Measurements from ENCODE around the gene LHX3.

The LHX3 gene

DNA sequence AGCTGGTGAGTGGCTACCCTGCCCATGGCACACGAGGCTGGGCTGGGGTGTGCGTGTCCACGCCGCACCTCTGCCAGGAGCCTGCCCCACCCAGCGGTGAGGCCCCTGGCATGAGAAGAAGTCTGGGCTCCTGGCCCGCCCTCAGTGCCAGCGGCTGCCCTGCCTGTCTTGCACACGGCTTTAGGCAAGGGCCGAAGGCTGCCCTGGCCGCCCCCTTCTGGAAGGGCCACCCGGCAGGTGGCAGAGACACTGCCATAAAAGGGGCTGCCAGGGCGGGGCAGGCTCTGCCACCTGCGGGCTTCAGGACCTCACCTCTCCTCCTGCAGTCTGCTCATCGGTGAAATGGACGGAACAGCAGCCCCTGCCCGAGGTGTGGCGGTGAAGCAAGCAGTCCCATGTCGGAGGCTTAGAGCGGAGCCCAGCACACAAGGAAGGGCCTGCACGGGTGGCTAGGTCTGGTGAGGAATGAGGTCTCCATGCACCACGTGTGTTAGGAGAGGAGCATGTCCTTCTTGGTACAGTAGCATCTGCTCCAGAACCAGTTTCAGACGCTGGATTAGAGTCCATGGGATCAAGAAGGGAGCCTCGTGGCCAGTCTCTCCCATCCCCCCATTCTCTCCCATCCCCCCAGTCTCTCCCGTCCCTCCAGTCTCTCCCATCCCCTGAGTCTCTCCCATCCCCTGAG lies 51.4 kb downstream of the LHX3 start:
- Histone ChIP-seq H3K4me2 (ENCODE audit: low read length) (no peak overlapping the region), H3K27me3 (ENCODE audit: low read depth, low read length) (no peaks in the 10 kb centered on the region), H3K36me3 (replicated peaks; ENCODE audit: low read depth, low read length) (no peaks in the 10 kb centered on the region), H2AFZ (ENCODE audit: low read depth, low read length) (no peak overlapping the region), H3K9me3 (ENCODE audit: insufficient read depth, low read length) (no peaks in the 10 kb centered on the region), H4K20me1 (ENCODE audit: insufficient read depth, low read length) (no peaks in the 10 kb centered on the region), H3K79me2 (ENCODE audit: low read length) (no peaks in the 10 kb centered on the region), H3K27ac (ENCODE audit: low read length) (no peak overlapping the region), H3K4me3 (ENCODE audit: low read length) (no peak overlapping the region), H3K9ac (ENCODE audit: low read length) (no peak overlapping the region), H3K4me1 (ENCODE audit: low read length) (no peaks in the 10 kb centered on the region)
- TF ChIP-seq, protein P1, sequence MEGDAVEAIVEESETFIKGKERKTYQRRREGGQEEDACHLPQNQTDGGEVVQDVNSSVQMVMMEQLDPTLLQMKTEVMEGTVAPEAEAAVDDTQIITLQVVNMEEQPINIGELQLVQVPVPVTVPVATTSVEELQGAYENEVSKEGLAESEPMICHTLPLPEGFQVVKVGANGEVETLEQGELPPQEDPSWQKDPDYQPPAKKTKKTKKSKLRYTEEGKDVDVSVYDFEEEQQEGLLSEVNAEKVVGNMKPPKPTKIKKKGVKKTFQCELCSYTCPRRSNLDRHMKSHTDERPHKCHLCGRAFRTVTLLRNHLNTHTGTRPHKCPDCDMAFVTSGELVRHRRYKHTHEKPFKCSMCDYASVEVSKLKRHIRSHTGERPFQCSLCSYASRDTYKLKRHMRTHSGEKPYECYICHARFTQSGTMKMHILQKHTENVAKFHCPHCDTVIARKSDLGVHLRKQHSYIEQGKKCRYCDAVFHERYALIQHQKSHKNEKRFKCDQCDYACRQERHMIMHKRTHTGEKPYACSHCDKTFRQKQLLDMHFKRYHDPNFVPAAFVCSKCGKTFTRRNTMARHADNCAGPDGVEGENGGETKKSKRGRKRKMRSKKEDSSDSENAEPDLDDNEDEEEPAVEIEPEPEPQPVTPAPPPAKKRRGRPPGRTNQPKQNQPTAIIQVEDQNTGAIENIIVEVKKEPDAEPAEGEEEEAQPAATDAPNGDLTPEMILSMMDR (IDR thresholded peaks at IDR 0.05; ENCODE audit: low read depth, low read length): no peak
- no peak for TF ChIP-seq EZH2phosphoT487 (IDR thresholded peaks at IDR 0.05; ENCODE audit: low read depth)

DNA sequence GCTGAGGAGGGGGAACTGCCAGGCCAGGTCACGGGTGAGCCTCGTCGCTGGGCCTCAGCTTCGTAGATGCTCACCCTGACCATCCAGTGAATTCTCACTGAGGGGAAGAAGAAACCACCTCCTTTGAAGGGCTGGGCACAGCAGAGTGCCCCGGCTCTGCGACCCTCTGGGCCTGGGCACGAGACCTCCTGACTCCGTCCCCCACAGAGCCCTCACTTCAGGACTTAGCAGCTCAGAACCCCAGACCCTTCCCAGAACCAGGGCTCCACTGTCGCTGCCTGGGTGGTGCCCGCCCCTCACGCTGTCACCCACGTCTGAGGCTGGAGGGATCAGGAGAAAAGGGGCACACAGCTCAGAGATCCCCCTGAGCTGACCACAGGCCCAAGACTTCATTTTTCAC lies 52.0 kb downstream of the LHX3 start:
- no peaks in the 10 kb centered on the region for H3K9me3 ChIP-seq (ENCODE audit: insufficient read depth, low read length)
- H3K9ac ChIP-seq (ENCODE audit: low read length): no peak overlapping the region
- H4K20me1 ChIP-seq (ENCODE audit: insufficient read depth, low read length): no peaks in the 10 kb centered on the region
- TF ChIP-seq, protein P1 (IDR thresholded peaks at IDR 0.05; ENCODE audit: low read depth, low read length): no peak
- TF ChIP-seq EZH2phosphoT487 (IDR thresholded peaks at IDR 0.05; ENCODE audit: low read depth): no peak
- no peaks in the 10 kb centered on the region for H3K27me3 ChIP-seq (ENCODE audit: low read depth, low read length)
- H3K79me2 ChIP-seq (ENCODE audit: low read length): no peaks in the 10 kb centered on the region
- H3K4me1 ChIP-seq (ENCODE audit: low read length): no peaks in the 10 kb centered on the region
- no peak overlapping the region for H2AFZ ChIP-seq (ENCODE audit: low read depth, low read length)
- no peak overlapping the region for H3K4me2 ChIP-seq (ENCODE audit: low read length)
- no peak overlapping the region for H3K27ac ChIP-seq (ENCODE audit: low read length)
- H3K4me3 ChIP-seq (ENCODE audit: low read length): no peak overlapping the region
- no peaks in the 10 kb centered on the region for H3K36me3 ChIP-seq (replicated peaks; ENCODE audit: low read depth, low read length)

DNA sequence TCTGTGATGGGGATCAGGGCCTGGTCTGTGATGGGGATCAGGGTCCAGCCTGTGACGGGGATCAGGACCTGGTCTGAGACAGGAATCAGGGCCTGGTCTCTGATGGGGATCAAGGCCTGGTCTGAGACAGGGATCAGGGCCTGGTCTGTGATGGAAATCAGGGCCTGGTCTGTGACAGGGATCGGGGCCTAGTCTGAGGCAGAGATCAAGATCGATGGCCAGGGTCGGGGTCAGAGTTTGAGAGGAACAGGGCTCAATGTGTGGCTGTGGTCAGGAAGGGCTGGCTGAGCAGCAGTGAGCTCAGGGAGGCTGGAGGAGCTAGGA lies 52.4 kb downstream of the LHX3 start:
- H3K36me3 ChIP-seq (replicated peaks; ENCODE audit: low read depth, low read length): no peaks in the 10 kb centered on the region
- no peak overlapping the region for H3K9ac ChIP-seq (ENCODE audit: low read length)
- no peak overlapping the region for H3K4me2 ChIP-seq (ENCODE audit: low read length)
- H2AFZ ChIP-seq (ENCODE audit: low read depth, low read length): no peak overlapping the region
- H3K4me3 ChIP-seq (ENCODE audit: low read length): no peak overlapping the region
- no peak for TF ChIP-seq EZH2phosphoT487 (IDR thresholded peaks at IDR 0.05; ENCODE audit: low read depth)
- TF ChIP-seq, protein P1 (IDR thresholded peaks at IDR 0.05; ENCODE audit: low read depth, low read length): no peak
- no peaks in the 10 kb centered on the region for H3K4me1 ChIP-seq (ENCODE audit: low read length)
- no peaks in the 10 kb centered on the region for H3K9me3 ChIP-seq (ENCODE audit: insufficient read depth, low read length)
- no peaks in the 10 kb centered on the region for H3K27me3 ChIP-seq (ENCODE audit: low read depth, low read length)
- H3K79me2 ChIP-seq (ENCODE audit: low read length): no peaks in the 10 kb centered on the region
- H4K20me1 ChIP-seq (ENCODE audit: insufficient read depth, low read length): no peaks in the 10 kb centered on the region
- no peak overlapping the region for H3K27ac ChIP-seq (ENCODE audit: low read length)

DNA sequence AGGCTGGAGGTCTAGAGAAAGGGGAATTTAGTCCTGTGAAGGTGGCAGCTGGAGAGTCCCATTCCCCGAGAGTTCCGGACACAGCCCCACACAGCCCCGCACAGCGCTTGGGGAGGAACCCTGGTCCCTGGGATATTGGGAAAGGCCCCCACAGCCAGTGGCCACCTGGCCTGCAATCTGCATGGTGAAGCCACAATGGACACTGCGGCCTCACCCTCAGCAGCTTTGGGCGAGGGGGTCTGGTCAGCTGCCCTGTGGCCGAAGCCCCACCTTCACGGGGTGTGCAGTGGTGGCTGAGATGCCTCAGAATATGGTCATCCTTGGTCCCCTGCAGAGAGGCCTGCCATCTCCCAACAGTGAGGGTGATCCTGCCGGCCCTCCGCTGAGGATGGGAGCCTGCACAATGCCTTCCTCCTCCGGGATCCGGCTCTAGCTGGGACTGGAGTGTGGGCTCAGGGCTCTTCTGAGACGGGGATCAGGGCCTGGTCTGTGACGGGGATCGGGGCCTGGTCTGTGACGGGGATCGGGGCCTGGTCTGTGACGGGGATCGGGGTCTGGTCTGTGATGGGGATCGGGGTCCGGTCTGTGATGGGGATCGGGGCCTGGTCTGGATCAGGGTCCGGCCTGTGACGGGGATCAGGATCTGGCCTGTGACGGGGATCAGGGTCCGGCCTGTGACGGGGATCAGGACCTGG lies 52.9 kb downstream of the LHX3 start:
- Histone ChIP-seq H2AFZ (ENCODE audit: low read depth, low read length) (no peak overlapping the region), H3K4me2 (ENCODE audit: low read length) (no peak overlapping the region), H4K20me1 (ENCODE audit: insufficient read depth, low read length) (no peaks in the 10 kb centered on the region), H3K27ac (ENCODE audit: low read length) (no peak overlapping the region), H3K27me3 (ENCODE audit: low read depth, low read length) (no peaks in the 10 kb centered on the region), H3K79me2 (ENCODE audit: low read length) (no peaks in the 10 kb centered on the region), H3K4me3 (ENCODE audit: low read length) (no peak overlapping the region), H3K9ac (ENCODE audit: low read length) (no peak overlapping the region), H3K9me3 (ENCODE audit: insufficient read depth, low read length) (no peaks in the 10 kb centered on the region), H3K4me1 (ENCODE audit: low read length) (no peaks in the 10 kb centered on the region), H3K36me3 (replicated peaks; ENCODE audit: low read depth, low read length) (no peaks in the 10 kb centered on the region)
- TF ChIP-seq, protein P1 (IDR thresholded peaks at IDR 0.05; ENCODE audit: low read depth, low read length): no peak
- no peak for TF ChIP-seq EZH2phosphoT487 (IDR thresholded peaks at IDR 0.05; ENCODE audit: low read depth)

All from OCI-LY3 (cell line).